ENCODE data around the gene EFNB2.

EFNB2 gene

GRCh38 chr13:106515635-106516254 lies 19.7 kb downstream of the EFNB2 start:
- Histone ChIP-seq H3K27ac (replicated peaks) (no peak overlapping the region), H3K4me3 (replicated peaks; ENCODE audit: insufficient read depth, low read length) (no peak overlapping the region), H3K27me3 (ENCODE audit: insufficient read depth, poor library complexity, severe bottlenecking) (no peaks in the 10 kb centered on the region)
- DNase-seq (ENCODE audit: low read depth in 1 of 2, low spot score in 1 of 2) = no peak
- TF ChIP-seq SPI1 (IDR thresholded peaks at IDR 0.05; ENCODE audit: borderline replicate concordance, low read depth) (no peak), POLR2AphosphoS5 (IDR thresholded peaks at IDR 0.05; ENCODE audit: low read depth) (no peak), GABPA (IDR thresholded peaks at IDR 0.05; ENCODE audit: low read depth) (no peak), REST (IDR thresholded peaks at IDR 0.05; ENCODE audit: insufficient replicate concordance, low read depth) (no peak), CTCF (IDR thresholded peaks at IDR 0.05; ENCODE audit: insufficient read depth, low read length) (no peak)

DNA sequence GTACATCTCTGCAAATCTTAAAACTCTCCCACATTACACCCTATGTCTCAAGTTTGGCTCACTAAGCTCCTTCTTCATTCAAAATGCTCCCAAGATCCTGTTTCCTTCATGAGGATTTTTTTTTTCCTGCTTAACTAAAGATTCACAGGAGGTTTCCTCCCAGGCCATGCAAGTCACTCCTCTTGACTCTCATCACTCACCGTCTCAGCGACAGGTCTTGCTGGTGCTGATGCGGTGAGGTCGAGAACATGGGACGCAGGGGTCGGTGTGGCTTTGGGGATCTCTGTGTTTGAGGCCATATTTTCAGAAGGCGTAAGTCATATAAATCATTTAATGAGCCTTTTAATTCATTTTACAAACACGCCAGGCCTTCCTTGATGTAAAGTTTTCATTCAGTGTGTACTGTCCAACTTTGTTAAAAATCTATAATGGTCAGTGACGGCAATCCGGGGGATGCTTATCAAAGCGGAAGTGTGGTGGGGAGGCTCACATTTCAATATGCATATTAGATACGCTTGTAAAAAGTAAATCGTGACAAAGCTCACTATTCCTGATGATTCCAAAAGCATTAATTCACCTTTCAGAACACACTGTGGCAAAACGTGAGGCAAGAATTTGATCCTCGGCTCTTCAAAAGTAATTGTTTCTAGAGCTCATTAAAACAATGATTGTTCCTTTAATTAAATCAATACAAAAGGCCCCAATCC lies 20.4 kb downstream of the EFNB2 start:
- H3K4me3 ChIP-seq (replicated peaks; ENCODE audit: insufficient read depth, low read length) = no peak overlapping the region
- no peak overlapping the region for H3K27ac ChIP-seq (replicated peaks)
- TF ChIP-seq GABPA (IDR thresholded peaks at IDR 0.05; ENCODE audit: low read depth) (no peak), POLR2AphosphoS5 (IDR thresholded peaks at IDR 0.05; ENCODE audit: low read depth) (no peak), CTCF (IDR thresholded peaks at IDR 0.05; ENCODE audit: insufficient read depth, low read length) (no peak)
- no peaks in the 10 kb centered on the region for H3K27me3 ChIP-seq (ENCODE audit: insufficient read depth, poor library complexity, severe bottlenecking)
- DNase-seq (ENCODE audit: low read depth in 1 of 2, low spot score in 1 of 2) = no peak

DNA sequence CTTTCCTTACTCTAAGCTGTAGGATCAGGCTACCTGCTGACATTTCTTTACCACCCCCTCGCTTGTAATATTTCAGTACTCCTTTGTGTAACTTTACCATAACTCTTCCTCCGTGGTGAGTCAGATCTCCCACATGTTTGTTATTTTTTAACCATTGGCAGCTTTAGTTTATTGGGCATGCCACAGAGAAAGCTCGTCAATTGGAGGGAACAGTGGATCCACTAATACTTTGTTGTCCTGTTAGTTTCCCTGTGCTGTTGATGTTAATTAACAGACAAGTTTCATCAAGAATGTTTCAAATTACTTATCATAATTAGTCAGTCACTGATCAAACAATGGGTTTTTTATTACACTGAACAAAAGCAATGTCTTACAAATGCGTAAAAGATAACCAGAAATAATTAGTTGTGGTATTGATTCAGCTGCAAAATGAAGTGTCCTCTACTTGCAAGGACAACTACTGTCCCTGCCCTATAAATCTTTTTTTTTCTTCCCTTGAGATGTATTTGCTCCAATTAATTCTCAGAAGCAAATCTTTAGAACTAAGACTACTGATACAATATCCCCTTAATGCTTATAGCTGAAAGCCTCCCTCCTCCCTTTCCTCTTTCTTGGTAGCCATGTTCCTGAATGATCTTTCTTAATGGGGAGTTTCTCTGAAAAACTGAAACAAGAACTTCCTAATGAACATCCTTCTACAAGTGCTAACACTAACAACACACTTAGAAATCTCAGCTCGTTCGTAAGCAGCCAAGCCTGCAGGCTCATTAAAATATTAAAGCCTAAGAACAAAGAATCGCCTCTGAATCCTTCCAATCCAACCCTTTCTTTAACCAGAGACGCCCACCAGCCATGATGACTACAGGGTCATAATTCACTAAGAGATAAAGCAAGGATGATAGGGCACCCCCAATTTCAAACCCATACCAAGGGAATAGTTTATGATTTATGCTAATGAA lies 22.2 kb downstream of the EFNB2 start:
- TF ChIP-seq CTCF (IDR thresholded peaks at IDR 0.05; ENCODE audit: insufficient read depth, low read length) = no peak
- TF ChIP-seq REST (IDR thresholded peaks at IDR 0.05; ENCODE audit: insufficient replicate concordance, low read depth) = no peak
- TF ChIP-seq SPI1 (IDR thresholded peaks at IDR 0.05; ENCODE audit: borderline replicate concordance, low read depth) = no peak
- no peak for TF ChIP-seq GABPA (IDR thresholded peaks at IDR 0.05; ENCODE audit: low read depth)
- no peak for TF ChIP-seq POLR2AphosphoS5 (IDR thresholded peaks at IDR 0.05; ENCODE audit: low read depth)
- no peak overlapping the region for H3K4me3 ChIP-seq (replicated peaks; ENCODE audit: insufficient read depth, low read length)
- no peak for DNase-seq (ENCODE audit: low read depth in 1 of 2, low spot score in 1 of 2)
- no peaks in the 10 kb centered on the region for H3K27me3 ChIP-seq (ENCODE audit: insufficient read depth, poor library complexity, severe bottlenecking)
- H3K27ac ChIP-seq (replicated peaks) = no peak overlapping the region

Data from HL-60 (cell line).